IPS-NIHi7 (cell line): Measurements from ENCODE around the gene SNX15.

Source experiments
- DNase-seq: peaks from one replicate; pipeline ENCODE4 v3.0.0; 2012; ENCODE audit warnings: mixed read lengths; ENCODE audit errors: extremely low spot score

Gene SNX15

GRCh38 chr11:65084598-65085375, 57.5 kb downstream of the SNX15 start:
- DNase-seq: no peak

- DNase-seq: no peak
These were observed 58.2 kb downstream of the SNX15 start for GRCh38 chr11:65085446-65085845.

DNA sequence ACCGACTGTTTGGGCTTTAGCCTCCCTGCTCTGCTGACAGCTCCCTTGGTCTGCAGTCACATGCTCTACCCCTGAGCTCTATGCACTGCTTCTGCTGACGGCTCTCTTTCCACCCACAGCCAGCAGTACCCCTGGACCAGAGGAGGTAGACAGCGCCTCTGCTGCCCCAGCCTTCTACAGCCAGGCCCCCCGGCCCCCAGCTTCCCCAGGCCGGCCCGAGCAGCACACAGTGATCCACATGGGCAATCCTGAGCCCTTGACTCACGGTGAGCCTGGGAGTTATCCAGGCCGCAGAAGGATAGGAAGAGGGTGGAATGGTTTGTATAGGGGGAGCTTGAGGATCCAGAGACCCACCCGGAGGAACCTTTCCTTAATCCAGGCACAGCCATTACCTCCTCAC, 59.6 kb downstream of the SNX15 start:
- no peak for DNase-seq

- no peak for DNase-seq
These were observed 60.0 kb downstream of the SNX15 start for GRCh38 chr11:65087216-65087615.

DNA sequence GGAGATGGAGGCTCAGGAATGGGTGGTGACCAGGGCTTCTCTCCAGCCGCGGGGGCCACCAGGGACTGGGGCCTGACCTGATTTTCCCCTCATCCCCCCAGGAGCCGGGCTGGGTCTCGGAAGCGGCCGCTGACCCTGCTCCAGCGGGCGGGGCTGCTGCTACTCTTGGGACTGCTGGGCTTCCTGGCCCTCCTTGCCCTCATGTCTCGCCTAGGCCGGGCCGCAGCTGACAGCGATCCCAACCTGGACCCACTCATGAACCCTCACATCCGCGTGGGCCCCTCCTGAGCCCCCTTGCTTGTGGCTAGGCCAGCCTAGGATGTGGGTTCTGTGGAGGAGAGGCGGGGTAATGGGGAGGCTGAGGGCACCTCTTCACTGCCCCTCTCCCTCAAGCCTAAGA, 60.6 kb downstream of the SNX15 start:
- no peak for DNase-seq

DNA sequence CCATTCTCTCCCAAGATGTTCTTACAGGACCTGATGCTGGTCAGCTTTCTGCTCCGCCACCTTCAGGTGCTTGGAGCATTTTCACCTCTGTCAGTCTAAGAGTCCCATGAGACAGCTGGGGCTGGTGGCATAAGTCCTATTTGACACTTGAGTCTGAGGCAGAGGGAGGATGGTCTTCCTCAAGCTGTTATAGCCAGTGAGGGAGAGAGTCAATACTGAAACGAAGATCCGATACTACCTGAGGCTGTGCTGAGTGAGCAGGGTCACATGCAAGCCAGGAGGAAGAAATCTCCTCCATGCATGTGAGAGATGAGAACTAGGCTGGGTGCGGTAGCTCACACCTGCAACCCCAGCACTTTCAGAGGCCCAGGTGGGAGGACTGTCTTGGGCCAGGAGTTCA, 62.4 kb downstream of the SNX15 start:
- DNase-seq: no peak
